Activated CD8-positive, alpha-beta memory T cell treated with anti-CD3 and anti-CD28 coated beads, Interleukin-2, amount 10 ng/mL, durations not matched to agents 7 days and 5 days (primary cell): ENCODE measurements around the gene RMRP. TPM values are rescaled to one million over a fixed set of nuclear protein-coding genes. Genes with fewer than 3 reads are reported as not detected.

Experiments
- ATAC-seq: fragments of 150-1000 bp; cut with Tn5 transposase; one replicate; pipeline ENCODE4 v1.10.0; 2021; ENCODE audit warnings: moderate library complexity
- CTCF ChIA-PET: fragments of 350-600 bp; sonication (Branson Sonifier 250); formaldehyde crosslinking; loops from one replicate; lab custom pipeline; 2021; ENCODE audit warnings: antibody characterized with exemption; lab: Charles Lee
- DNase-seq: peaks from one replicate; pipeline ENCODE4 v3.0.0-alpha.2; 2020
- H3K27ac Mint-ChIP-seq: one replicate; pipeline ENCODE4 v1.8.0; 2021; ENCODE audit warnings: mild to moderate bottlenecking, mixed read lengths
- H3K27me3 Mint-ChIP-seq: one replicate; pipeline ENCODE4 v1.8.0; 2021; ENCODE audit warnings: mixed read lengths
- H3K36me3 Mint-ChIP-seq: one replicate; pipeline ENCODE4 v1.8.0; 2021; ENCODE audit warnings: mild to moderate bottlenecking, mixed read lengths
- H3K4me1 Mint-ChIP-seq: one replicate; pipeline ENCODE4 v1.8.0; 2021; ENCODE audit warnings: mixed read lengths
- H3K4me3 Mint-ChIP-seq: one replicate; pipeline ENCODE4 v1.8.0; 2021; ENCODE audit warnings: mild to moderate bottlenecking, moderate library complexity, mixed read lengths
- H3K9me3 Mint-ChIP-seq: one replicate; pipeline ENCODE4 v1.8.0; 2022; ENCODE audit warnings: low read depth, mixed read lengths
- total RNA-seq, 2 experiments: library from RNA; stranded (reverse); gene quantifications; one replicate each; pipeline ENCODE4 v1.2.3, GENCODE V29; 2021

The RMRP gene
- total RNA-seq, 2 experiments from 2014 or later: 6,751 to 13,083 TPM

DNA sequence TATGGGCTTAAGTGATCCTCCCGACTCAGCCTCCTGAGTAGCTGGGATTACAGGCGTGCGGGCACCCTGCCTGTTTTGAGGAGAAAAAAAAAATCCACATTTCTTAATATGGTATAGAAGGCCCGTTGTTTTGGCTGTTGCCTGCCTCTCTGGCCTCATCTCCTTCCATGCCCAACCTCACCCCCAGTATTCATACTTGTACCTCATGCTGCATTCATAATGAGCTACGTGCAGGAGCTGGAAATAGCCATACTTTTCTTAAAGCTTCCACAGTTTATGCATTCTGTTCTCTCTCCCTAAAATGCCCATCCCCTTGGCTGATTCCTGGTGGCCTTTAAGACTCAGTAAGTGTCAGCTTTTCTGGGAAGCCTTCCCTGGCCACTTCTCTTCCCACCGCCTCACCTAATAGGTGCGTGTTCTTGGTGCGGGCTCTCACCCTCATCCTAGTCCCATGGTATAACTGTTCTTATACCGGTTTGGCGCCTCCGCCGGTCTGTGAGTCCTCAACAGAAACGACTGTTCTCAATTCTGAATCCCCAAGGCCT, 34.0 kb upstream of the RMRP start:
- CTCF ChIA-PET: interaction anchor here (0.6 to 1.9 kb wide), 5 partner anchors 18 to 88 kb away, joined by 3 to 9 read pairs (median 3); partner anchors contain the start of genes CCDC107 and RMRP
- H3K27me3 Mint-ChIP-seq: no peaks in the 10 kb centered on the region
- no peak overlapping the region for H3K27ac Mint-ChIP-seq

DNA sequence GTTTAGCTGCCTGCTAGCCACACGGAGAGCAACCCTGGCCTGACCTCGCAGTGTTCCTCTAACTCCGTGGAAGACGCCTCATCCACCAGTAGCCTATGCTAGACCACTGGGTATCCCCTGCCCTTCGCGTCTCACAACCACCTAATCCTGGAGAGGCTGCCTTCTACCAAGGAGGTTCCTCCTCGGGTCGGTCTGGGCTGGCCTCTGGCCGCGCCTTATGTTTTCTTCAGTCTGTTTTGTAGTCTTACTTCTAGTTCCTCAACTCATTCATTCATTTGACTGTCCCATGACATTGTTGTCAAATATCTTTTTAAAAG, 33.5 kb upstream of the RMRP start:
- Mint-ChIP-seq H3K27me3 (no peaks in the 10 kb centered on the region), H3K9me3 (no peaks in the 10 kb centered on the region), H3K4me3 (peak overlapping the region; percentile 74), H3K36me3 (no peaks in the 10 kb centered on the region), H3K4me1 (peaks cover 14% of the 10 kb centered on the region), H3K27ac (no peak overlapping the region)
- ATAC-seq (no peak), DNase-seq (no peak)
- CTCF ChIA-PET: interaction anchor here (0.9 to 1.9 kb wide), 5 partner anchors 20 to 88 kb away, joined by 3 to 9 read pairs (median 3); partner anchors contain the start of genes CCDC107 and RMRP

More for the DNA sequence above, 34.0 kb upstream of the RMRP start:
- peak overlapping the region; percentile 2 for H3K4me3 Mint-ChIP-seq
- H3K4me1 Mint-ChIP-seq: peaks cover 16% of the 10 kb centered on the region
- DNase-seq (no peak), ATAC-seq (no peak)
- no peaks in the 10 kb centered on the region for H3K9me3 Mint-ChIP-seq
- peaks cover 5% of the 10 kb centered on the region for H3K36me3 Mint-ChIP-seq

DNA sequence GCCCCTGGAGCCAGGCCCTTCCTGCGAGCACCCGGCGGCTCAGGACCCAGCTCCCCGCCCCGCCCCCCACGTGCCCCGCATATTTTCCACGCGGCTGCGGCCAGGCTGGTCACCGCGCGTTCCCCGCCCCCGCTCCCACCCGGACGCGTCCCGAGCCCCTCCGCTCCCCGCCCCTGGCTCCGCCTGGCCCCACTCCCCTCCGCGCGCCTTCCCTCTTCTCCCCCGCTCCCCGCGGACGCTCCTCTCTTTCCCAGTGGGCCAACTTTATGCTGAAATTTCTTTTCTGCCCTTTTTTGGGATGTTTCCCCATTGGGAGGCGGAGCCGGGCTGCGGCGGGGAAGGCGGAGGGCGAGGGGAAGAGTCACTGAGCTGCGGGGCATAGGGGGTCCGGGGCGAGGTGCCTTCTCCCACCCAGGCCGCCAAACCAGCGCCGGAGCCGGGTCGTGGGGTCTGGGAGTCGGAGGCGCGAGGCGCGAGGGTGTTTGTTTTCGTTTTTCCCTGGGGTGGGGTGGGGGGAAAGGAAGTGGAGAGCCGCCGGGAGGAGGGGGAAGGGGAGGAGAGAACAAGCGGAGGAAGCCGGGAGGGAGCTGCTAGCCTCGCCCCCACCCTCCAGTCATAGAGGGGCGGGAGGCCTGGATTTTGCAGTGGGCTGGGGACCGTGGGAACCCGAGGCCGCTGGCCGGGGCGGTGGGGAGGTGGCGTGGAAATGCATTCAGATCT, 33.0 kb upstream of the RMRP start:
- no peaks in the 10 kb centered on the region for H3K36me3 Mint-ChIP-seq
- CTCF ChIA-PET: interaction anchor here (0.8 to 1.9 kb wide), 7 partner anchors 26 to 74 kb away, joined by 3 to 10 read pairs (median 5); partner anchors contain the start of genes CCDC107 and RMRP
- H3K4me3 Mint-ChIP-seq: peak overlapping the region; percentile 74
- H3K9me3 Mint-ChIP-seq: no peaks in the 10 kb centered on the region
- H3K27me3 Mint-ChIP-seq: no peaks in the 10 kb centered on the region
- H3K27ac Mint-ChIP-seq: no peak overlapping the region
- peaks cover 14% of the 10 kb centered on the region for H3K4me1 Mint-ChIP-seq
- DNase-seq (peak; percentile 48), ATAC-seq (peak; percentile 52)

DNA sequence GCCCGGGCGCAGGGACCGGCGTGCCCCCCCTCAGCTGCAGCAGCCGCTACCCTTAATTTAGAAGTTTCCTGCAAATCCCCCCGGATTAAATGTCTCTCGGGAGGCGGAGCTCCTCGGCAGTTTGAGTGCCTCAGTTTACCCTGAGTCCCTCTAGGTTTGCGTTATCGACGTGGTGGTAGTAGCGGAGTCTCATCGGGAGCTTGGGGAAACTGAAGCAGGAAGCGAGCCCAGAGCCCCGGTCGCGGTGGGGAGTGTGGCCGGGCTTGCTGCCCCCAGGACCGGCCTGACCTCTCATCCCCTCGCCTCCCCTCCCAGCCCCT, 32.4 kb upstream of the RMRP start:
- no peaks in the 10 kb centered on the region for H3K36me3 Mint-ChIP-seq
- H3K27me3 Mint-ChIP-seq: no peaks in the 10 kb centered on the region
- CTCF ChIA-PET: interaction anchor here (0.8 to 1.0 kb wide), 4 partner anchors 26 to 46 kb away, joined by 3 to 10 read pairs (median 4); partner anchors contain the start of genes CCDC107 and RMRP
- peaks cover 14% of the 10 kb centered on the region for H3K4me1 Mint-ChIP-seq
- H3K9me3 Mint-ChIP-seq: no peaks in the 10 kb centered on the region
- H3K4me3 Mint-ChIP-seq: peak overlapping the region; percentile 74
- DNase-seq: no peak
- H3K27ac Mint-ChIP-seq: no peak overlapping the region
- ATAC-seq: no peak

DNA sequence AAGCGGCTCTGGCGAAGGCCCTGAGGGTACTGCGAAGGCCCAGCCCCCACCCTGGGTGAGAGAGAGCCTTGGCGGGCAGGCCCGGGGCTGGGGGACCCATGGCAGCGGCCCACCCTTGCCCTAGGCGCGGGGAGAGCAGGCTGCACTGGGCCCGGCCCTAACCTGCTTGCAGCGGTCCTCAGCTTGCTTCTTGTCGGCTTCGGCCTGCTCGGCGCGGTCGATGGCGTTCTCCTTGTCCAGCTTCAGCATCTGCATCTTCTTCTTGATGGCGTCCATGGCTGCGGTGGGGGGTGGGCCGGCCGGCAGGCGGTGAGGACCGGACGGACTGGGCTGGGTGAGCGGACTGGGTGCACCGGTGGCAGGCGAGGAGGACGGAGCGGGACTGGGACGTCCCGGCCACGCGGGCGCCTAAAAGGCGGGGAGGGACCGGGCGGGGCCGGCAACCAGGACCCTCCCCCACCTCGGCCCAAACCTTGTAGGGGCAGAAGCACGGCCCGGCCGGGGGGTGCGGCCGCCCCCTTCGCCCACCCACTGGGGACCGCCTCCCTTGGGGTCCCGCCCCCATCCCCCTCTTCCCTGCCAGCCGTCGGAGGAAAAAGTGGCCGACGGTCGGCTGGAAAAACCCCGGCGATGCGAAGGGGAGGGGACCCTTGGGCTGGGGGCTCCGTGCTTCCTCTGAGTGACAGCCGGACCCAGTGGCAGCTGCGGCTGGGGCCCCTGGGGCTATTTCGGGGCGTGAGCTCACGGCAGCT, 31.9 kb upstream of the RMRP start, which contains the start of gene TPM2:
Gene TPM2 (minus strand): TSS at position 384 of the 752 bp plus-strand sequence. CDS start 108 bp downstream, at position 276.
- Mint-ChIP-seq H3K36me3 (no peaks in the 10 kb centered on the region), H3K4me1 (peaks cover 14% of the 10 kb centered on the region), H3K27me3 (no peaks in the 10 kb centered on the region), H3K4me3 (peak within 1 kb of the TSS; percentile 74), H3K9me3 (no peaks in the 10 kb centered on the region), H3K27ac (no peak within 1 kb of the TSS)
- ATAC-seq (no peak), DNase-seq (no peak)
- CTCF ChIA-PET: interaction anchor here (0.8 to 1.1 kb wide), 5 partner anchors 13 to 46 kb away, joined by 3 to 10 read pairs (median 3); partner anchors contain the start of genes CCDC107 and RMRP

DNA sequence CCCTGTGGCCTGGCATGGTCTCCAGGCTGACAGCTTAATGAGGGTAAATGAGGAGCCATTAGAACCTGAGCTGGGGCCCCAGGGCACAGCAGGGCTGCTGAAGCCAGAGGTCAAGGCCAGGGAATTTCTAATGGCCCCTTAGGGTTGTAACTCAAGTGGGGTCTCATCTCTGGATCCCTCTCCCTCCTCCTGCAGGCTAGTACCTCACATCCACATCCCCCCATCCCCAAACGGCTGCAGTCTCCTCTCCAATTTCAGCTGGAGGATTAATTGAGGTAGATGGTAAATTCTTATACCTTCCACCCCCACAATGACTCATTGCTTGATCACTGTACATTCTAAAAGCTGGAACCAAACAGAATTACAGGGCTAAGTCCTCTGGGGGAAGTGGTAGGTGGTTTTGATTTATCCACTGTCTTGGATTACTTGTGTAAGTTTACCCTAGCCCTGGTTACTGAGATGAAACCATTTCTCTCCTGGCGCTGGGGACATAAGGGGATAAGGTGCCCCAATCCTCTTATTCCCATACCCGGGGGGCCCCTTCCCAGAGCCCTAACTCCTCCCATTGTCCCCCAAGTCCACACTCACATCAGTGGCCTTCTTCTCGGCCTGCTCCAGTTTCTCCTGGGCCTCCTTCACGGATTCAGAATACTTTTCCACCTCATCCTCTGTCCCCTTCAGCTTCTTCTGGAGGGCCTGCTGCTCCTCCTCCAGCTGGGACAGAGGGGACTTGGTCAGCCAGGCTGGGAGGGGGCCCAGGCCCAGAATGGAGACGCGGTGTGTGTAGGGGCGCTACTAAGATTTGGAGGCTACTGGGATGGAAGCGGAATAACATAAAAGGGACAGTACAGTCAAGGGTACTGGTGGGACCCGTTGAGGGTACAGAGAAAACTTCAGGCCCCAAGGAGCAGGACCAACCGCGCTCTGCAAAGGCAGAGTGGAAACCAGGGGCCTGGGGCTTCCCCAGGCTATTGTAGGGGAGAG, 31.0 kb upstream of the RMRP start:
- Mint-ChIP-seq H3K27me3 (no peaks in the 10 kb centered on the region), H3K4me1 (peaks cover 14% of the 10 kb centered on the region), H3K4me3 (no peak overlapping the region), H3K27ac (no peak overlapping the region), H3K9me3 (no peaks in the 10 kb centered on the region), H3K36me3 (no peaks in the 10 kb centered on the region)
- ATAC-seq (peak; percentile 38), DNase-seq (no peak)
- CTCF ChIA-PET: interaction anchor here (0.8 to 2.2 kb wide), 7 partner anchors 8 to 81 kb away, joined by 3 to 14 read pairs (median 3); no protein-coding TSS in a partner anchor

DNA sequence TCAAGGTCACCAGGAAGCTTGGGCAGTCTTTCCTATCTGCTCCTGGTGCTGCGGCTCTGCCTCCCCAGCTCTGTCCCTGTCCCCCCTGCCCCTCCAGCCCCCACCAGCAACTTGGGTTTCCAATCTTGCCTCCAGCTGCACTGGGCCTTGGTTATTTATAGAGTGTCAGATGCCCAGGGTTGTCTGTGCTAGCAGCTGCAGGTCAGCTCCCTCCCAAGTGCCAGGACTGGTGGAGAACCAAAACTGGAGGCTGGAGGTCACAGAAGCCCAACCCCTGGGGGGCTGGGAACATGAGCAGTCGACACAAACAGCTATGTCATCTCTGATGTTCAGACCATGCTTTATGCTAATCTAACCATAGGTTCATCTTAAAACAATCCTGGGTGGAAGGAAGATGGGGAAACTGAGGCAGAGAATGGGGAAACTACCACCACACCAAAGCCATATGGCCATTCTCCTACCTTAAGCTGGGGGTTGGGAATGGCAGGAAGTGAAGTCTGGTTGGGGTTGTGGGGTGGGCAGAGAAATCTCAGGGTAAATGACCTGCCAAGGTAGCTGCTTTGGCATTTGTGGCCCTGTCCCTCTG, 30.2 kb upstream of the RMRP start:
- no peaks in the 10 kb centered on the region for H3K36me3 Mint-ChIP-seq
- no peak overlapping the region for H3K27ac Mint-ChIP-seq
- H3K4me3 Mint-ChIP-seq: no peak overlapping the region
- no peaks in the 10 kb centered on the region for H3K9me3 Mint-ChIP-seq
- no peak for ATAC-seq
- no peaks in the 10 kb centered on the region for H3K27me3 Mint-ChIP-seq
- CTCF ChIA-PET: interaction anchor here (0.8 to 2.2 kb wide), 8 partner anchors 9 to 80 kb away, joined by 3 to 14 read pairs (median 4); no protein-coding TSS in a partner anchor
- DNase-seq: no peak
- H3K4me1 Mint-ChIP-seq: peaks cover 14% of the 10 kb centered on the region

DNA sequence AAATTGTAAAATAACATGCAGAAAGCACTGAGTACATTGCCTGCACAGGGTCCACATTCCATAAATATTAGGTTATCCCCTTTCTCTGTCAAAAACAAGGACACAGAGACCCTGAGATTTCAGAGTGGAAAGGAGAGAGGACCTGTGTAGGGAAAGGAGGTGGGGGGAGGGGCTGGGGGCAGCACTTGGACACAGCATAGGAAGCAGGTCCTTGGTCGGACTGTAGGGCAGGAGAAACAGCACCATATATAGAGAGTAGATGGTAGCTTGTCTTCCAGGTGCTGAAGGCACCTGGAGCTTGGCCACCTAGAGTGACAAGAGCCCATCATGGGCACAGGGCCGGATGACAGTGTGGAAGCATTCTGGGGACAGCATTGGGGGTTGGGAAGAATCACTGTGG, 29.5 kb upstream of the RMRP start:
- Mint-ChIP-seq H3K27me3 (no peaks in the 10 kb centered on the region), H3K9me3 (no peaks in the 10 kb centered on the region), H3K36me3 (no peaks in the 10 kb centered on the region), H3K4me3 (no peak overlapping the region), H3K27ac (no peak overlapping the region), H3K4me1 (peaks cover 14% of the 10 kb centered on the region)
- no peak for DNase-seq
- ATAC-seq: no peak
- CTCF ChIA-PET: interaction anchor here (1.4 to 2.2 kb wide), 5 partner anchors 9 to 49 kb away, joined by 4 to 14 read pairs (median 5); no protein-coding TSS in a partner anchor

GRCh38 chr9:35686222-35687203, 28.7 kb upstream of the RMRP start:
- DNase-seq: no peak
- H3K27ac Mint-ChIP-seq: no peak overlapping the region

DNA sequence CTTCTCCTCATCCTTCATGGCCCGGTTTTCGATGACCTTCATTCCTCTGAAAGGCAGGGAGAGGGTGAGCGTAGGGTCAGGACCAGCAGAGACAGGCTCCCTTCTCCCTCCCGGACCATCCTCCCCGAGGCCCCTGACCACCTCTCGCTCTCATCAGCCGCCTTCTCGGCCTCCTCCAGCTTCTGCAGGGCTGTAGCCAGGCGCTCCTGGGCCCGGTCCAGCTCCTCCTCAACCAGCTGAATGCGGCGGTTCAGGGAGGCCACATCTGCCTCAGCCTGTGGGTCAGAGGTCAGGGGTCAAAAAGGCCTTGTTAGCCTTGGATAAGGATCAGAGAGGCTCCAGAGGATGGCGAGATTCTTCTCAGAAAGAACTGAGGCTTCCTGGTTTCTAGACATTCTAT, 27.7 kb upstream of the RMRP start:
- CTCF ChIA-PET: interaction anchor here (1.2 to 2.6 kb wide), 3 partner anchors 11 to 46 kb away, joined by 4 to 22 read pairs (median 7); partner anchors contain the start of genes CCDC107, CREB3, RMRP and TLN1
- Mint-ChIP-seq H3K27ac (no peak overlapping the region), H3K9me3 (no peaks in the 10 kb centered on the region), H3K4me3 (no peak overlapping the region), H3K4me1 (peaks cover 11% of the 10 kb centered on the region), H3K27me3 (no peaks in the 10 kb centered on the region), H3K36me3 (no peaks in the 10 kb centered on the region)
- ATAC-seq (no peak), DNase-seq (no peak)

More at GRCh38 chr9:35686222-35687203, 28.7 kb upstream of the RMRP start:
- CTCF ChIA-PET: interaction anchor here (1.3 to 2.2 kb wide), 7 partner anchors 8 to 50 kb away, joined by 3 to 14 read pairs (median 5); partner anchors contain the start of genes CCDC107 and RMRP
- H3K4me3 Mint-ChIP-seq: no peak overlapping the region
- no peak for ATAC-seq
- no peaks in the 10 kb centered on the region for H3K27me3 Mint-ChIP-seq
- H3K4me1 Mint-ChIP-seq: peaks cover 14% of the 10 kb centered on the region
- H3K9me3 Mint-ChIP-seq: no peaks in the 10 kb centered on the region
- no peaks in the 10 kb centered on the region for H3K36me3 Mint-ChIP-seq

- H3K36me3 Mint-ChIP-seq: no peaks in the 10 kb centered on the region
- no peak overlapping the region for H3K27ac Mint-ChIP-seq
- H3K9me3 Mint-ChIP-seq: no peaks in the 10 kb centered on the region
- peaks cover 9% of the 10 kb centered on the region for H3K4me1 Mint-ChIP-seq
- no peaks in the 10 kb centered on the region for H3K27me3 Mint-ChIP-seq
- H3K4me3 Mint-ChIP-seq: no peak overlapping the region
- DNase-seq (no peak), ATAC-seq (no peak)
- CTCF ChIA-PET: interaction anchor here (1.2 to 2.6 kb wide), 3 partner anchors 12 to 47 kb away, joined by 4 to 22 read pairs (median 7); partner anchors contain the start of genes CCDC107, CREB3, RMRP and TLN1
Measured at GRCh38 chr9:35684921-35685320, 27.1 kb upstream of the RMRP start.
